ENCODE data around the gene UBE2Z. TPM values are rescaled to one million over a fixed set of nuclear protein-coding genes. Genes with fewer than 3 reads are reported as not detected.

Gene UBE2Z
- polyA plus RNA-seq, 2 of the 4 experiments (the other 2 are of a cell fraction) = 109 to 174 TPM

- TF ChIP-seq, protein P1, sequence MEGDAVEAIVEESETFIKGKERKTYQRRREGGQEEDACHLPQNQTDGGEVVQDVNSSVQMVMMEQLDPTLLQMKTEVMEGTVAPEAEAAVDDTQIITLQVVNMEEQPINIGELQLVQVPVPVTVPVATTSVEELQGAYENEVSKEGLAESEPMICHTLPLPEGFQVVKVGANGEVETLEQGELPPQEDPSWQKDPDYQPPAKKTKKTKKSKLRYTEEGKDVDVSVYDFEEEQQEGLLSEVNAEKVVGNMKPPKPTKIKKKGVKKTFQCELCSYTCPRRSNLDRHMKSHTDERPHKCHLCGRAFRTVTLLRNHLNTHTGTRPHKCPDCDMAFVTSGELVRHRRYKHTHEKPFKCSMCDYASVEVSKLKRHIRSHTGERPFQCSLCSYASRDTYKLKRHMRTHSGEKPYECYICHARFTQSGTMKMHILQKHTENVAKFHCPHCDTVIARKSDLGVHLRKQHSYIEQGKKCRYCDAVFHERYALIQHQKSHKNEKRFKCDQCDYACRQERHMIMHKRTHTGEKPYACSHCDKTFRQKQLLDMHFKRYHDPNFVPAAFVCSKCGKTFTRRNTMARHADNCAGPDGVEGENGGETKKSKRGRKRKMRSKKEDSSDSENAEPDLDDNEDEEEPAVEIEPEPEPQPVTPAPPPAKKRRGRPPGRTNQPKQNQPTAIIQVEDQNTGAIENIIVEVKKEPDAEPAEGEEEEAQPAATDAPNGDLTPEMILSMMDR (IDR thresholded peaks at IDR 0.05) = no peak
- no peak for TF ChIP-seq JUN (IDR thresholded peaks at IDR 0.05)
- TF ChIP-seq ZFP36 (IDR thresholded peaks at IDR 0.05; ENCODE audit: borderline replicate concordance, partially characterized antibody) = no peak
- TF ChIP-seq PHF8 (IDR thresholded peaks at IDR 0.05; ENCODE audit: borderline replicate concordance, low read depth) = no peak
- TF ChIP-seq KDM1A (IDR thresholded peaks at IDR 0.05; ENCODE audit: low read depth) = no peak
- no peak for TF ChIP-seq MAX (IDR thresholded peaks at IDR 0.05)
- TF ChIP-seq ZNF302 (CRISPR knock-in tag; IDR thresholded peaks at IDR 0.05) = no peak
- no peak for TF ChIP-seq HOXA7 (CRISPR knock-in tag; IDR thresholded peaks at IDR 0.05)
- TF ChIP-seq, protein P2, sequence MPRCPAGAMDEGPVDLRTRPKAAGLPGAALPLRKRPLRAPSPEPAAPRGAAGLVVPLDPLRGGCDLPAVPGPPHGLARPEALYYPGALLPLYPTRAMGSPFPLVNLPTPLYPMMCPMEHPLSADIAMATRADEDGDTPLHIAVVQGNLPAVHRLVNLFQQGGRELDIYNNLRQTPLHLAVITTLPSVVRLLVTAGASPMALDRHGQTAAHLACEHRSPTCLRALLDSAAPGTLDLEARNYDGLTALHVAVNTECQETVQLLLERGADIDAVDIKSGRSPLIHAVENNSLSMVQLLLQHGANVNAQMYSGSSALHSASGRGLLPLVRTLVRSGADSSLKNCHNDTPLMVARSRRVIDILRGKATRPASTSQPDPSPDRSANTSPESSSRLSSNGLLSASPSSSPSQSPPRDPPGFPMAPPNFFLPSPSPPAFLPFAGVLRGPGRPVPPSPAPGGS (IDR thresholded peaks at IDR 0.05) = no peak
- TF ChIP-seq MAFK (IDR thresholded peaks at IDR 0.05; ENCODE audit: partially characterized antibody) = no peak
- TF ChIP-seq SREBF2 (IDR thresholded peaks at IDR 0.05) = no peak
- no peak for TF ChIP-seq BHLHE40 (IDR thresholded peaks at IDR 0.05; ENCODE audit: low read depth, low read length)
- no peak for TF ChIP-seq HEYL (CRISPR knock-in tag; IDR thresholded peaks at IDR 0.05)
- TF ChIP-seq ATOH8 (CRISPR knock-in tag; IDR thresholded peaks at IDR 0.05; ENCODE audit: low read depth) = no peak
- no peak for TF ChIP-seq KDM5A (IDR thresholded peaks at IDR 0.05)
- TF ChIP-seq NFE2L2 (conservative IDR thresholded peaks at IDR 0.05; ENCODE audit: low read length) = no peak
- TF ChIP-seq ESRRA (IDR thresholded peaks at IDR 0.05; ENCODE audit: borderline replicate concordance, low read length) = no peak
- DNase-seq (ENCODE audit: low read depth in 1 of 2, low spot score in 1 of 2) = peak in 1 of 2 experiments; percentile 61
- Histone ChIP-seq H3K4me1 (peaks cover 51% of the 10 kb centered on the region), H3K4me3 (no peak overlapping the region), H3K4me2 (peak overlapping the region; percentile 77), H3K27ac (peak overlapping the region; percentile 95 to 98), H3K9me3 (no peaks in the 10 kb centered on the region)
- CTCF ChIA-PET = interaction anchor here (1.2 to 7.4 kb wide), 8 partner anchors 10 to 62 kb away, joined by 3 to 83 read pairs (median 6); no protein-coding TSS in a partner anchor
- ATAC-seq = peak; percentile 2; a peak in 2 of 6 replicates
- POLR2A ChIA-PET = interaction anchor here (0.8 to 5.5 kb wide), 3 partner anchors 9 to 25 kb away, joined by 5 to 145 read pairs (median 10); partner anchors contain the start of genes IGF2BP1 and SNF8
- no peak for FAIRE-seq
- 32% methylated on average over 4 of the region's 4 CpGs for WGBS (ENCODE audit: missing lambda C conversion rate)
Measured at GRCh38 chr17:48970224-48970623, 62.0 kb downstream of the UBE2Z start.

DNA sequence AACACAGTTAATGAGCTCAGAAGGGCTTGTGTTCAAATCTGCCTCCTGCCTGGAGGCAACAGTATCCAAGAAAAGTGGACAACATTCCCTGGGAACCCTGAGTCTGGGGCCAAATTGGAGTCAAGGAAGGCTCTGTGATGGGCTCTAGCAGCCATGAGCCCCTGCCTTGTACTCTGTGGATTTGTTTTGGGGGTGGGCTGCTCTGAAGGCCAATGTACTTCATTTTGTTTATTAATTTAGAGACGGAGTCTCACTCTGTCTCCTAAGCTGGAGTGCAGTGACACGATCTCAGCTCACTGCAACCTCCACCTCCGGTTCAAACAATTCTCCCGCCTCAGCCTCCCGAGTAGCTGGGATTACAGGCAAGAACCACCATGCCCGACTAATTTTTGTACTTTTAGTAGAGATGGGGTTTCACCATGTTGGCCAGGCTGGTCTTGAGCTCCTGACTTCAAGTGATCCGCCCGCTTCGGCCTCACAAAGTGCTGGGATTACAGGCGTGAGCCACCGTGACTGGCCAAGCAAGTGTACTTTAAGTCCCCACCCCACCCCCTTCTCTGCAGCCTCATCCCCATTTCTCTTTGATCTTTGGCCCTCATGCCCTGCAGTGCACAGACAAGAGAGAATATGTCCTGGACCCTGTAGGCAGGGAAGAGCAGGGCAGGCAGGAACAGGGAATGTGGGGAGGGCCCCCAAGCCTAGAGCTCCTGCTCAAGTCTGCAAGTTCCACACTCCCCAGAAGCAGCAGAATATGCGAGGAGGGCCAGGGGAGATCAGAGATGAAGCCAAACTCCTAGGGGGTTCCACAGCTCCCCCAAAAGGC lies 62.9 kb downstream of the UBE2Z start:
- Histone ChIP-seq H3K4me2 (peak overlapping the region; percentile 77), H3K27ac (peak overlapping the region; percentile 95 to 98), H3K4me3 (no peak overlapping the region), H3K9me3 (no peaks in the 10 kb centered on the region), H3K4me1 (peaks cover 51% of the 10 kb centered on the region)
- 74% methylated on average over 12 of the region's 12 CpGs for WGBS (ENCODE audit: missing lambda C conversion rate)
- ATAC-seq (peak; percentile 38 to 40; a peak in 4 of 6 replicates), FAIRE-seq (no peak), DNase-seq (ENCODE audit: low read depth in 1 of 2, low spot score in 1 of 2) (peak in 1 of 2 experiments; percentile 56)
- TF ChIP-seq, protein P2 (IDR thresholded peaks at IDR 0.05) = no peak
- TF ChIP-seq MAFK (IDR thresholded peaks at IDR 0.05; ENCODE audit: partially characterized antibody) (peak; percentile 29), MAX (IDR thresholded peaks at IDR 0.05) (0 out of 2 replicates have a peak, but pooled peaks have one; percentile 19), TP53 (CRISPR knock-in tag; IDR thresholded peaks at IDR 0.05) (no peak), FOSB (CRISPR knock-in tag; IDR thresholded peaks at IDR 0.05) (no peak), KDM5A (IDR thresholded peaks at IDR 0.05) (no peak), SMC3 (IDR thresholded peaks at IDR 0.05) (no peak)
- ChIA-PET CTCF (interaction anchor here (1.2 to 7.4 kb wide), 8 partner anchors 9 to 61 kb away, joined by 3 to 83 read pairs (median 6); no protein-coding TSS in a partner anchor), POLR2A (interaction anchor here (0.6 to 5.5 kb wide), 6 partner anchors 9 to 33 kb away, joined by 4 to 145 read pairs (median 4); partner anchors contain the start of genes IGF2BP1 and SNF8)
